COR-L47 (cell line): Measurements from ENCODE around the gene TSC2.
"Not testable (repeated sequence)": the region's sequence is repeated elsewhere in the genome, so short reads cannot be mapped to it uniquely, and the experiment has no call there.

Experiments
- DNase-seq: peaks from one replicate; lab custom pipeline; 2025; lab: John Stamatoyannopoulos, UW

Gene TSC2

GRCh38 chr16:2031081-2031577 is 16.7 kb upstream of the TSC2 start:
- peak; percentile 42 for DNase-seq

- no peak for DNase-seq
These were observed 15.3 kb upstream of the TSC2 start for GRCh38 chr16:2032285-2033056.

DNA sequence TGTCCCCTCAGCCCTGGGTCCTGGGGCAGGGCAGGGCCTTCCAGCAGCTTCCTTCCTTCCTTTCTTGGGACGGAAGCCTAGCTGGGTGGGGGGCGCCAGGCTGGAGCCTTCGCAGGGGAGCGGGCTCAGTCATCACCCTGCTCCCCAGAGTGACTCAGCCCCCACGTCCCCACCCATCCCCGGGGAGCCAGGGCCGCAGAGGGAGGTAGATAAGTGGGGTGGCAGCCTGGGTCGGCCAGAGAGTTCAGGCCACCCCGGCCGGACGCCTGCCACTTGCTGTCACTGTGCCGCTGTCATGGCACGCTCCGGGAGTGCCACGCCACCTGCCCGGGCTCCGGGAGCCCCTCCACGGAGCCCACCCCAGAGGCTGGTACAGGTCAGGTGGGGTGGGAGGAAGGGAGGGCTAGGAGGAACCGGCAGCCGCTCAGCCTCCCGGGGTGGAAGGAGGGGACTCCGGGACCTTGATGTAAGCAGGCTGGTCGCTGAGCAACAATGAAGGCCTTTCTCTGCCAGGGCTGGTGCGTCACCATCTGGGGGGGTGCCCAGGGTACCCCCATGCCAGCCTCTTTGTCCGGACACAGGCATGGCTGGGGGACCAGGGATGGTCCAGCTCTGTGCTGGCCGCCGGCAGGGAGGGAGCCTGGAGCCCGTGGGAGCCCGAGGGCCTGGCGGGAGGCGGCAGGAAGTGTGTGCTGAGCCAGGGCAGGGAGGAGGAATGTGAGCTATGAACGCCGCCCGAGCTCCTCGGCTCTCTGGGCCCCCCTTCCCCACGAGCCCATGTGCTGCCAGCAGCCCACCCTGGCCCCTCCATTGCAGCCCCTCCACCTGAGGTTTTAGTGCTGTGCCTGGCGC is 14.5 kb upstream of the TSC2 start:
- DNase-seq, result no peak

GRCh38 chr16:2033909-2034695 is 13.7 kb upstream of the TSC2 start:
- DNase-seq, result not testable (repeated sequence)

DNA sequence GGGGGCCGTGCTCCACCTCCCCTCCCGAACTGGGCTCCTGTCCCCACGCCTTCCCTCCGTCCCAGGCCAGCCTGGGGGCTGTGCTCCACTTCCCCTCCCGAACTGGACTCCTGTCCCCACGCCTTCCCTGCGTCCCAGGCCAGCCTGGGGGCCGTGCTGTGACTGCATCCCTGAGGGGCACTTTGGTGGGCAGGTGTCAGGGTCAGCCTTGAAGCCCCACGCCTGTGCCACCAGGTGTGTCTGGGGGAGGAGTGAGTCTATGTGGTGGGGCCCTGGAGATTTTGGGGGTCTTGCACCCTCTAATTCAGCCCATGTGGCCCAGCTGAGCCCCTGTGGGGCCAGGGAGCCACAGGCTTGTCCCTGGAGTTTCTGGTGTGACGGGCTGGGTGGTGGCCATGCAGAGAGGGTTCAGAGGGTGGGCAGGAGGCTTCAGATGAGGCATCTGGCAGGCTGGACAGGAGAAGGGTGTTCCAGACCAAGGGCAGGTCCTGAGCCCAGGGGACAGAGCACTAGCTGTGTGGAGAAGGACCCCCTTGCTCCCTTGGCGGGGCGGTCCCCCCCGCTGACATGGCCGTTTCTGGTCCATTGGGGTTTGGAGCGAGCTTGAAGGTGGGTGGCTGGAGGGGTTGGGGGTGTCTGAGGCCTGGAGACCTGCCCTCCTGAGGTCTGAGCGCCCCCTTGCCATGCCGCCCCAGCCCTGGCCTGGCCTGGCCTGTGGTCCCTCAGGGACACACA is 12.9 kb upstream of the TSC2 start:
- no peak for DNase-seq

DNA sequence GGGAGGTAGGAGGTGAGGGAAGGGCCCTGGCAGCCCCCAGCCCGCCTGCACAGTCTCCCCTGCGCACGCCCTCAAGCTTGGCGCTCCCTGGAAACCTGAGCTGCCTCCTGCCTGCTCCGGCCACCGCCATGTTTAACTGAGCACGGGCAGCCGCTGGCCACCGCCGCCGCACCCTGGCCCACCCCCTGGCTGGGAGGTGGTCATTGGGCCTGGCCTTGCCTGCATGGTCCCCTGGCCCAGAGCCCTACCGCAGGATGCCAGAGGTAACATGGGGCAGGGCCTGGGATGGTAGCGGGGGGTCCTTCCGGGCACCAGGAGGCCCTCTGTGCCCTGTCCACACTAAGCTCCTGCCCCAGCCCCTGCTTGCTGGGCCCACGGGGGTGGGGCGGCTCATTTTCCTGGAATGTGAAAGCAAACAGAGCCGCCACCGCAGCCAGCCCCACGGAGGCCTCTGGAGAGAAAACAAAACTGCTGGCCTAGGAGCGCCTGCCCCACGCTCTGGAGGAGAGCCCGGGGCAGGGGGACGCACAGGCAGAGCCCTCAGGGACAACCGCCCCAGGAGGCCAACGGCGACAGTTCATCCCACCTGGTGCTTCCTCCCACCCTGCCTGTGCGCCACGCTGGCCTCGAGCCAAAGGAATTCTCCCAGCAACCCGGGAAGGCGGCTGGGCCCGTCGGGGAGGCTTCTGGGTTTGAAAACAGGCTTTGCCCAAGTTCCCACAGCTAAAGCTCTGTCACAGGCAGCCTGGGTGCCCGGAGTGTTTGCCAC is 12.2 kb upstream of the TSC2 start:
- peak; percentile 64 for DNase-seq

GRCh38 chr16:2036200-2036966 is 11.4 kb upstream of the TSC2 start:
- DNase-seq, result no peak

- no peak for DNase-seq
These were observed 10.7 kb upstream of the TSC2 start for GRCh38 chr16:2037115-2037514.

DNA sequence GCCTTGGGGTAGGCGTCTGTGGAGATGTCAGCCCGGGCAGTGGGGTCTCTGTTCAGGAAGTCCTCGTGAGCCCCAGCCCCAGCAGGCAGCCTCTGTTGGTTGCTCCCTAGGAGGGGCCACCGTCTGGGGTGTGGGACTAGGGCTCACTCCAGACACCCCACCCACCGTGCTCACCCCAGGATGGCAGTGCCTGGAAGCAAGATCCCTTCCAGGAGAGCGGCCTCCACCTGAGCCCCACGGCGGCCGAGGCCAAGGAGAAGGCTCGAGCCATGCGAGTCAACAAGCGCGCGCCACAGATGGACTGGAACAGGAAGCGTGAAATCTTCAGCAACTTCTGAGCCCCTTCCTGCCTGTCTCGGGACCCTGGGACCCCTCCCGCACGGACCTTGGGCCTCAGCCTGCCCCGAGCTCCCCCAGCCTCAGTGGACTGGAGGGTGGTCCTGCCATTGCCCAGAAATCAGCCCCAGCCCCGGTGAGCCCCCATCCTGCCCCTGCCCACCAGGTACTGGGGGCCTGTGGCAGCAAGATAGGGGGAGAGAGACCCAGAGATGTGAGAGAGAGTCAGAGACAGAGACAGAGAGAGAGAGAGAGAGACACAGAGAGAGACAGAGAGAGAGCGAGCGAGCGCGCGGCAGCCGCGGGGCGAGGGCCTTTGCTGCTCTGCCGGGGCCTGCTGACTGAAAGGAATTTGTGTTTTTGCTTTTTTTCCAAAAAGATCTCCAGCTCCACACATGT is 10.0 kb upstream of the TSC2 start:
- no peak for DNase-seq

GRCh38 chr16:2038382-2039231 is 9.2 kb upstream of the TSC2 start:
- no peak for DNase-seq

DNA sequence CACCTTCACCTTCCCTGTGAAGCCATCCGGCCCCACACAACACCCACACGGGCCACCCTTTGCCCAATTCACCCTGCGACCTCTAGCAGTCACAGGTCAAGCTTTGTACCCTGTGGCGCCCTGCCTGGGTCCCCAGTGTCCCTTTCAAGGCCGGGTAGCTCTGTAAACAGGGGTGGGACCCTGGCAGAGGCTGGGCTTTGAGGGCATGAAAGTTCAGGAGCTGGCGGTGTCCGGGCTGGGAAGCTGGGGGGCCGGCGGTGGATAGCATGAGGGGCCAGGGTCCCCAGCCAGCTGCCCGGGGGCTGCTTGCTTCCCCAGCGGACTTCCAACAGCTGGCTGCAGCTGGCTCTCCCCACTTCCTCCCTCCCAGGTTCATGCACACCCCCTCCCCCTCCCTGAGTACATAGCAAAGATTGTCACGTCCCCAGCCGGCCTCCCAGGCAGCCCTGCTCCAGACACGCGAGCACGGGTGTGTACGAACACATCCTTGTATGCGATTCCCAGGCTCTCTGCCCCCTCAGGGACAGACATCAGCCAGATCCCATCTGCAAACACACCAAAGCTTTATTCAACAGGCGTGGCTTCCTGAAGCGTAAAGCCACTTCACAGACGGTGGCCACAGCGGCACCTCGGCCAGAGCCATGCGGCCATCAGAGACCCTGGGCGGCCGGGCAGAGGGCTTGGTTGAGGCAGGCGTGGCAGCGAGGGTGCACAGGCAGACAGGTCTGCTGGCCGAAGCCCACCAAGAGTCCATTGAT is 8.3 kb upstream of the TSC2 start:
- DNase-seq, result no peak

GRCh38 chr16:2040041-2040786 is 7.6 kb upstream of the TSC2 start:
- no peak for DNase-seq

- no peak for DNase-seq
These were observed 6.8 kb upstream of the TSC2 start for GRCh38 chr16:2040787-2041522.

DNA sequence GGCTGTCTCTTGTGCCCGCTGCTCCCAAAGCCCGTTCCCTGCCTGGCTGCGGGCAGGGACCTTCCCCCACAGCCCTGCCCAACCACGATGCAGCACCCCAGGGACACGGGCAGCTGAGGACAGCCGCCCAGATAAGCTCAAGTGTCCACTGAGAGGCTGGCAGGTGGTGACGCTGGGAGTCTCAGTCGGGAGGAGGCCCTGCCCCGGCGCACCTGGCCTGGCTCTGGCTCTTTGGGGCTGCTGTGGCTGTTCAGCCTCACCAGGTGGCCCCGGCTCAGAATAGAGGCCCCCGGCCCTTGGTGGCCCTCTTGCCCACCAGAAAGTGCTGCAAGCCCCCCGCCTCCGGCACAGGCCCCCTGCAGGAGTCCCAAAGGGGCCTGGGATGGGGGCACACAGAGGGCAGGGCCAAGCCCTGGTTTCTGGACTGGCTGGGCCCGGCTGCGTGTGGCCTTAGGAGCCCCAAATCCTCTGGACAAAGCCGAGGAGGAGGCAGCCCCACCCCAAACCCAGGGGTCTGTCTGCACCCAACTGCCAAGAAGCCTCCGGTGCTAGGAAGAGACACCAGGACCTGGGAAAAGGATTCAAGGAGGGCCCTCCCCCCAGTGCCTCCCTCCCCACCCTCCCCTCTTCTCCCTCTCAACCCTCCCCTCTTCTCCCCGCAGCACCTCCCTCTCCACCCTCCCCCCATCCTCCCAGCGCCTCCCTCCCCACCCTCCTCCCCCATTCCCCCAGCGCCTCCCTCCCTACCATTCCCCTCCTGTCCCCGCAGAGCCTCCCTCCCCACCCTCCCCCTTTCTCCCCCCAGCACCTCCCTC is 5.4 kb upstream of the TSC2 start:
- no peak for DNase-seq

GRCh38 chr16:2042986-2043666 is 4.7 kb upstream of the TSC2 start:
- DNase-seq, result no peak
